Mucosa of stomach (tissue), 1 donor: ENCODE results near the gene CX3CL1.
"Not testable (repeated sequence)": the region's sequence is repeated elsewhere in the genome, so short reads cannot be mapped to it uniquely, and the experiment has no call there.

Experiments
- H3K27me3 ChIP-seq: one replicate; pipeline ENCODE4 v1.7.0; 2013; ENCODE audit warnings: mild to moderate bottlenecking, low read length; ENCODE audit not compliant: control insufficient read depth, insufficient read depth
- H3K36me3 ChIP-seq: one replicate; pipeline ENCODE4 v1.7.0; 2013; ENCODE audit warnings: low read length; ENCODE audit not compliant: control insufficient read depth, insufficient read depth
- H3K4me1 ChIP-seq: one replicate; pipeline ENCODE4 v1.7.0; 2013; ENCODE audit warnings: mild to moderate bottlenecking, low read length; ENCODE audit not compliant: control insufficient read depth, insufficient read depth
- H3K4me3 ChIP-seq: one replicate; pipeline ENCODE4 v1.7.0; 2013; ENCODE audit warnings: low read length
- H3K9ac ChIP-seq: one replicate; pipeline ENCODE4 v1.7.0; 2013; ENCODE audit warnings: mild to moderate bottlenecking, low read length, moderate library complexity
- H3K9me3 ChIP-seq: one replicate; pipeline ENCODE4 v1.7.0; 2013; ENCODE audit warnings: mild to moderate bottlenecking, low read length, moderate library complexity; ENCODE audit not compliant: control insufficient read depth
- donor health status: Pancreatic carcinoma.

CX3CL1 gene

DNA sequence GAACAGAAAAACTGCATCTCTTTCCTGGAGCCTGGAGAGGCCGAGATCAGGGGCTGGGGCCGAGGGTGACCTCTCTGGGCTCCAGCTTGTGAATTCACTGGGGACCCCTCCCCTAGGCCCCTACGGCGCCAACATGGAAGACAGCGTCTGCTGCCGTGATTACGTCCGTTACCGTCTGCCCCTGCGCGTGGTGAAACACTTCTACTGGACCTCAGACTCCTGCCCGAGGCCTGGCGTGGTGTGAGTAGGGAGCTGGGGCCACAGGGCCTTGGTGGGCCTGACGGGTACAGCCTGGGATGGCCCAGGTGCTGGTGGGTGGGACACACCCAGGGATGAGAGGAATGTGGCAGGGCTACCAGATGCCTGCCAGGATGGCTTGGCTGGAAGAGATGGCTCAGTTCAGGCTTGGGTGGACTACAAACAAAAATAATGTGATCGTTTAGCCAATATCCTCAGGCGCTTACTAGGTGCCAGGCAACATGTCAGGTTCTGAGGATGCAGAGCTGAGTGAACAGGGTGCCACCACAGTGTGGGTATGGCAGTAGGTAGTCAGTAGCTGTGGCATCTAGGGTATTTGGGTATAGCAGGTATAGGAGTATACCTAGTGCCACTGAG, 11.9 kb upstream of the CX3CL1 start:
- Histone ChIP-seq H3K4me1 (no peaks in the 10 kb centered on the region), H3K36me3 (no peaks in the 10 kb centered on the region), H3K4me3 (no peak overlapping the region), H3K27me3 (peaks cover 5% of the 10 kb centered on the region), H3K9me3 (no peaks in the 10 kb centered on the region), H3K9ac (no peak overlapping the region)

DNA sequence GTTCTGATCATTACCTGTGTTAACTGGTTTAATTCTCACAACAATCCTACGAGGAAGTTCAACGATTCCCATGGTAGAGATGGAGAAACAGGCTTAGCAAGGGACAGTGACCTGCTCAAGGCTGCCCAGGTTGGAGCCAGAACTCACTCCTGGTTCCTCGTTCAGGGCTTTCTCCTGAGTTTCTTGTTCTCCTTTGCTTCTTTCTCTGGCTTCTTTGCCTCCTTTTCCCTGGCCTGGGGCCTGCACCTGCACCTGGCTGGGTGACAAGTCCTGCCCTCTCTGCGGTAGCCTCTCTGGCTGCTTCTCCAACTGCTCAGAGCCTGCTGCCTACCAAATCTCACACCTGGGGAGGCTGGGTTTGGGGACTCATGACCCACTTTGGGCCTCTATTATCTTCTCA, 10.9 kb upstream of the CX3CL1 start:
- Histone ChIP-seq H3K9me3 (no peaks in the 10 kb centered on the region), H3K4me1 (no peaks in the 10 kb centered on the region), H3K9ac (no peak overlapping the region), H3K36me3 (no peaks in the 10 kb centered on the region), H3K4me3 (no peak overlapping the region), H3K27me3 (peaks cover 5% of the 10 kb centered on the region)

DNA sequence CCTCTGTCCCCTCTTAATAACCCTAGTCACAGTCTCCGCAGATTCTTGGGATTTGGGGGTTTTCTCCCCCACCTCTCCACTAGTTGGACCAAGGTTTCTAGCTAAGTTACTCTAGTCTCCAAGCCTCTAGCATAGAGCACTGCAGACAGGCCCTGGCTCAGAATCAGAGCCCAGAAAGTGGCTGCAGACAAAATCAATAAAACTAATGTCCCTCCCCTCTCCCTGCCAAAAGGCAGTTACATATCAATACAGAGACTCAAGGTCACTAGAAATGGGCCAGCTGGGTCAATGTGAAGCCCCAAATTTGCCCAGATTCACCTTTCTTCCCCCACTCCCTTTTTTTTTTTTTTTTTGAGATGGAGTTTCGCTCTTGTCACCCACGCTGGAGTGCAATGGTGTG, 8.1 kb upstream of the CX3CL1 start:
- H3K9ac ChIP-seq = no peak overlapping the region
- H3K4me3 ChIP-seq = no peak overlapping the region
- H3K27me3 ChIP-seq = peaks cover 5% of the 10 kb centered on the region
- no peaks in the 10 kb centered on the region for H3K36me3 ChIP-seq
- no peaks in the 10 kb centered on the region for H3K9me3 ChIP-seq
- no peaks in the 10 kb centered on the region for H3K4me1 ChIP-seq

DNA sequence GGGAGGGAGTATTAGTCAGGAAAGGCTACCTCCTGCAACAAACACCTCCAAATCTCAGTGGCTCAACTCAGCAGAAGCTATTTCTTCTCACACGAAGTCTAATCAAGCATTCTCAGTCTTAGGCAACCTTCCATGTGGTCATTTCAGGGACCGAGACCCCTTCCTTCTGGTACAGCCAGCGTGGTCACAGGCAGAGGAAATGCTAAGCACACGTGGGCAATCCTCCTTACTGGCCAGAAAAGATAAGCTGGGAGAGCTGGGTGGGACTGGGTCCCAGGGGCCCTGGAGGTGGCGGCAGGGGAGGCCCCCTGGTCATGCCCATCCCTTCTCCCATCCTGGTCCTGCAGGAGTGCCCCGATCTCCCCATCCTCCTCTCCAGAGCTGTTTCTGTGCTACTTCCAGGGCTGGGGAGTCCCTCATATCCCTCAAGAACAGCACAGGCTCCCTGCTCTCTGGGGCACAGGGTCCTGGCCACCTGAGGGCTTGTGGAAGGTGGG, 5.7 kb upstream of the CX3CL1 start:
- H3K4me1 ChIP-seq = no peaks in the 10 kb centered on the region
- no peak overlapping the region for H3K9ac ChIP-seq
- peaks cover 5% of the 10 kb centered on the region for H3K27me3 ChIP-seq
- no peaks in the 10 kb centered on the region for H3K9me3 ChIP-seq
- no peak overlapping the region for H3K4me3 ChIP-seq
- H3K36me3 ChIP-seq = no peaks in the 10 kb centered on the region

DNA sequence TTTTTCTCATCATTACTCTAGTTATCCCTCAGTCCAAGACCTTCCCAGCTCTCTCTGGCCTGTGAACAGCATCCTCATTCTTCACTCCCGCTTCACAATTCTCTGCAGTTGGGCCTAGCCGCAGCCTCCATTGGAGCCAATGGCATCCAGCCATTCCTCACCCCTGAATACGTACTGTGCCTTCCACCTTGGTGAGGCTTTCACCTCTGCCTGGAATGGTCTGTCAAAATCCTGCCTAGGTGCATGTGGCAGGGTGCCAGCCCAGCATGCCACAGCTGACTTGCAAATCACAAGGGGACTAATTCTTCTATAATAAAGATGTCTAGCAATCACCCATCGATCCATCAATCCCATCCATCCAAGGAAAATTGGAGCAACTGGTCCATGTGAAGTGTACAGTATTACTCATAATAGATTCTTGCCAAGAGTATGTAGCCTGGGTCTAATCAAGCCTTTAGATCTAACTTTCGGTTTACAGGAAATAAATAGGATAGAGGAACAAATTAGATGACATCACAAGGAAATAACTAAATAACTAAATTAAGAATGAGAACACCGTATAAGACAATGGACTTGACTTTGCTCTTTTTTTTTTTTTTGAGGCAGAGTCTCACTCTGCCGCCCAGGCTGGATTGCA, 5.1 kb upstream of the CX3CL1 start:
- no peaks in the 10 kb centered on the region for H3K9me3 ChIP-seq
- peaks cover 6% of the 10 kb centered on the region for H3K4me1 ChIP-seq
- H3K9ac ChIP-seq = no peak overlapping the region
- peaks cover 5% of the 10 kb centered on the region for H3K27me3 ChIP-seq
- no peaks in the 10 kb centered on the region for H3K36me3 ChIP-seq
- no peak overlapping the region for H3K4me3 ChIP-seq

- Histone ChIP-seq H3K27me3 (no peaks in the 10 kb centered on the region), H3K4me3 (no peak overlapping the region), H3K36me3 (no peaks in the 10 kb centered on the region), H3K4me1 (peaks cover 14% of the 10 kb centered on the region), H3K9ac (peak overlapping the region; percentile 74), H3K9me3 (no peaks in the 10 kb centered on the region)
Measured at GRCh38 chr16:57371494-57372371, 557 bp upstream of the CX3CL1 start.

GRCh38 chr16:57373117-57373947, 1.0 kb downstream of the CX3CL1 start:
- no peak overlapping the region for H3K4me3 ChIP-seq
- no peaks in the 10 kb centered on the region for H3K36me3 ChIP-seq
- no peaks in the 10 kb centered on the region for H3K27me3 ChIP-seq
- peaks cover 23% of the 10 kb centered on the region for H3K4me1 ChIP-seq
- H3K9me3 ChIP-seq = no peaks in the 10 kb centered on the region
- peak overlapping the region; percentile 74 for H3K9ac ChIP-seq

GRCh38 chr16:57374067-57374534, 1.8 kb downstream of the CX3CL1 start:
- Histone ChIP-seq H3K9ac (peak overlapping the region; percentile 45), H3K9me3 (no peaks in the 10 kb centered on the region), H3K36me3 (no peaks in the 10 kb centered on the region)

GRCh38 chr16:57374925-57375465, 2.7 kb downstream of the CX3CL1 start:
- H3K36me3 ChIP-seq, H3K27me3 ChIP-seq, H3K9ac ChIP-seq, H3K4me3 ChIP-seq, H3K9me3 ChIP-seq: not testable (repeated sequence)
- H3K4me1 ChIP-seq = peaks cover 23% of the 10 kb centered on the region

More at GRCh38 chr16:57374067-57374534, 1.8 kb downstream of the CX3CL1 start:
- H3K4me1 ChIP-seq = peaks cover 23% of the 10 kb centered on the region
- H3K4me3 ChIP-seq = no peak overlapping the region
- H3K27me3 ChIP-seq = no peaks in the 10 kb centered on the region

GRCh38 chr16:57376313-57376818, 4.1 kb downstream of the CX3CL1 start:
- Histone ChIP-seq H3K4me3 (no peak overlapping the region), H3K9ac (no peak overlapping the region), H3K36me3 (no peaks in the 10 kb centered on the region), H3K27me3 (no peaks in the 10 kb centered on the region), H3K9me3 (no peaks in the 10 kb centered on the region), H3K4me1 (peaks cover 27% of the 10 kb centered on the region)
